Activated B cell treated with CpG ODN at 0.5 μM for 24 hours (primary cell): ENCODE data around the gene PHACTR1. TPM values are rescaled to one million over a fixed set of nuclear protein-coding genes. Genes with fewer than 3 reads are reported as not detected.
"Not testable (repeated sequence)": the region's sequence is repeated elsewhere in the genome, so short reads cannot be mapped to it uniquely, and the experiment has no call there.

Source experiments
- ATAC-seq: fragments of 200-7000 bp; cut with Tn5 transposase; one replicate; pipeline ENCODE4 v1.10.0; 2021; ENCODE audit warnings: low read depth, mild to moderate bottlenecking, moderate library complexity
- CTCF ChIA-PET: fragments of 350-600 bp; sonication (Branson Sonifier 250); formaldehyde crosslinking; loops from one replicate; lab custom pipeline; 2021; ENCODE audit warnings: antibody characterized with exemption; lab: Charles Lee
- POLR2A ChIA-PET: fragments of 350-600 bp; sonication (Branson Sonifier 250); formaldehyde crosslinking; loops from one replicate; lab custom pipeline; 2021; ENCODE audit warnings: antibody characterized with exemption; lab: Charles Lee
- DNase-seq: peaks from one replicate; pipeline ENCODE4 v3.0.0; 2022
- H3K27ac Mint-ChIP-seq: one replicate; pipeline ENCODE4 v1.8.0; 2020; ENCODE audit warnings: mixed read lengths
- H3K27me3 Mint-ChIP-seq: one replicate; pipeline ENCODE4 v1.8.0; 2021; ENCODE audit warnings: mixed read lengths
- H3K36me3 Mint-ChIP-seq: one replicate; pipeline ENCODE4 v1.8.0; 2021; ENCODE audit warnings: low read depth, mixed read lengths
- H3K4me1 Mint-ChIP-seq: one replicate; pipeline ENCODE4 v1.8.0; 2021; ENCODE audit warnings: mixed read lengths
- H3K4me3 Mint-ChIP-seq: one replicate; pipeline ENCODE4 v1.8.0; 2020; ENCODE audit warnings: mild to moderate bottlenecking, mixed read lengths
- H3K9me3 Mint-ChIP-seq: one replicate; pipeline ENCODE4 v1.8.0; 2020; ENCODE audit warnings: mixed read lengths
- intact Hi-C: fragments of 100-400 bp; cut with micrococcal nuclease; formaldehyde crosslinking; loops from one replicate; pipeline ENCODE4 v1.15.1; 2024
- total RNA-seq: library from RNA; stranded (reverse); gene quantifications from 2 replicates; pipeline ENCODE4 v1.2.3, GENCODE V29; 2022
- TF ChIP-seq, protein P1 (sequence below): fragments of 200-600 bp; IDR thresholded peaks from one replicate; pipeline ENCODE4 v1.8.0; 2022; ENCODE audit warnings: antibody characterized with exemption, mild to moderate bottlenecking

The PHACTR1 gene
- total RNA-seq, 1 donor from 2014 or later: 115 TPM

DNA sequence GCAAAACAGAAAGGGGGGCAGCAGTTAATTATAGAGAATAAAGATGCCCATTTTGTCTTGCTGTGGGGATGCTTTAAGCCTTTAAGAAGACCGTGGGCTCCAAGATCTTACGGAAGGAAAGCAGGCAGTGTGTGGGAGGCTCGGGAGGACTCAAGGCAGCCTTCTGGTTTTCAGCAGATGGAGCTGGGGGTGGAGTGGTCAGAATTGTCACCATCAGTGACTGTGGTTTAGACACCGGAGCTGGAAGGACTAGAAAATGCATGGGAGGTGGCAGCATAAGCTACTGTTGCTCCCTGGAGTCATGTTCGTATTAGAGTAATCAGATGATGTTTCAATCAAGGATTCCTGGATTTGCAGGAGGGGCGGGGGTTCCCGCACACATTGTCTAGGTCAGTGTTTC lies 3.7 kb downstream of the PHACTR1 start:
- H3K9me3 Mint-ChIP-seq: no peaks in the 10 kb centered on the region
- no peak overlapping the region for H3K4me3 Mint-ChIP-seq
- no peak overlapping the region for H3K27ac Mint-ChIP-seq
- H3K27me3 Mint-ChIP-seq: peaks cover 14% of the 10 kb centered on the region
- no peaks in the 10 kb centered on the region for H3K36me3 Mint-ChIP-seq
- CTCF ChIA-PET: no interaction called here
- no peaks in the 10 kb centered on the region for H3K4me1 Mint-ChIP-seq
- ATAC-seq: no peak
- TF ChIP-seq, protein P1, sequence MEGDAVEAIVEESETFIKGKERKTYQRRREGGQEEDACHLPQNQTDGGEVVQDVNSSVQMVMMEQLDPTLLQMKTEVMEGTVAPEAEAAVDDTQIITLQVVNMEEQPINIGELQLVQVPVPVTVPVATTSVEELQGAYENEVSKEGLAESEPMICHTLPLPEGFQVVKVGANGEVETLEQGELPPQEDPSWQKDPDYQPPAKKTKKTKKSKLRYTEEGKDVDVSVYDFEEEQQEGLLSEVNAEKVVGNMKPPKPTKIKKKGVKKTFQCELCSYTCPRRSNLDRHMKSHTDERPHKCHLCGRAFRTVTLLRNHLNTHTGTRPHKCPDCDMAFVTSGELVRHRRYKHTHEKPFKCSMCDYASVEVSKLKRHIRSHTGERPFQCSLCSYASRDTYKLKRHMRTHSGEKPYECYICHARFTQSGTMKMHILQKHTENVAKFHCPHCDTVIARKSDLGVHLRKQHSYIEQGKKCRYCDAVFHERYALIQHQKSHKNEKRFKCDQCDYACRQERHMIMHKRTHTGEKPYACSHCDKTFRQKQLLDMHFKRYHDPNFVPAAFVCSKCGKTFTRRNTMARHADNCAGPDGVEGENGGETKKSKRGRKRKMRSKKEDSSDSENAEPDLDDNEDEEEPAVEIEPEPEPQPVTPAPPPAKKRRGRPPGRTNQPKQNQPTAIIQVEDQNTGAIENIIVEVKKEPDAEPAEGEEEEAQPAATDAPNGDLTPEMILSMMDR: no peak
- no peak for DNase-seq
- intact Hi-C loops: no loop called here
- POLR2A ChIA-PET: no interaction called here

DNA sequence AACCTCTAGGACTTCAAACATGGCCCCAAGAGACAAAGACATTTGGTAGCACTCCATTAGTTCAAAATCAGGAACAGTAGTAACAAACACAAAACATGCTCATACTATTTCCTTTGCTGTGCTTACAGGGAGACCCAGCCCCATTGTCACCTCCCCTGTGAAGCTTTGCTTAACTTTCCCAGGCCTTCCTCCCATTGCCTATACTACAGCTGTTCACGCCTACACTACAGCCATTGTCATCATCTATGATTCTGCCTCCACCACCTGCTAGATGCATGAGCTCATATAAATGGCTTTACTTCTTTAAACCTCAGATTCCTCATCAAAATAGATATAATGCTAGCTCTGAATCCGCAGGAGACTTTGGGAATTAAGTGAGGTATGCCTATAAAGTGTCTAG lies 8.7 kb downstream of the PHACTR1 start:
- TF ChIP-seq, protein P1: no peak
- ChIA-PET POLR2A (no interaction called here), CTCF (no interaction called here)
- intact Hi-C loops: no loop called here
- Mint-ChIP-seq H3K36me3 (no peaks in the 10 kb centered on the region), H3K27ac (no peak overlapping the region), H3K9me3 (no peaks in the 10 kb centered on the region), H3K27me3 (peaks cover 11% of the 10 kb centered on the region), H3K4me3 (no peak overlapping the region), H3K4me1 (no peaks in the 10 kb centered on the region)
- DNase-seq (no peak), ATAC-seq (no peak)

DNA sequence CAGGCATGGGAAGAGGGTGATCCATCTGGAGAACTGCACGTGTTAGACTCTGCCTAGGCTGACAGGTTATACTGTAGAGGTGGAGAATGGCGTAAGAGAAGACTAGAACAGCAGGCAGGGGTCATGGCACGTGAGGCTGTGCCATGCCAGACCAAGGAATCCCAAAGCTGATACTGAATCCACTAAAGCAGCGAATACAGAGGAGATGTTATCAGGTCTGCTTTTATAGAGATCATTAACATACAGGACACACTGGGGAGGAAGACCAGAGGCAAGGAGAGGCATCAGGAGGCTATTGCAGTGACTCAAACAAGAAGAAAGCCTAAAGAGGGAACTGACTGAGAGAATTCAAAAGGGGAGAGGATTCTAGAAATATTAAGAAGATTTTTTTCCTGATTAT lies 12.9 kb downstream of the PHACTR1 start:
- no peak for DNase-seq
- H3K36me3 Mint-ChIP-seq: no peaks in the 10 kb centered on the region
- no peak for ATAC-seq
- ChIA-PET POLR2A (no interaction called here), CTCF (no interaction called here)
- TF ChIP-seq, protein P1: no peak
- no peak overlapping the region for H3K4me3 Mint-ChIP-seq
- no peaks in the 10 kb centered on the region for H3K4me1 Mint-ChIP-seq
- intact Hi-C loops: no loop called here
- H3K9me3 Mint-ChIP-seq: peaks cover 2% of the 10 kb centered on the region
- no peak overlapping the region for H3K27ac Mint-ChIP-seq
- peaks cover 11% of the 10 kb centered on the region for H3K27me3 Mint-ChIP-seq

DNA sequence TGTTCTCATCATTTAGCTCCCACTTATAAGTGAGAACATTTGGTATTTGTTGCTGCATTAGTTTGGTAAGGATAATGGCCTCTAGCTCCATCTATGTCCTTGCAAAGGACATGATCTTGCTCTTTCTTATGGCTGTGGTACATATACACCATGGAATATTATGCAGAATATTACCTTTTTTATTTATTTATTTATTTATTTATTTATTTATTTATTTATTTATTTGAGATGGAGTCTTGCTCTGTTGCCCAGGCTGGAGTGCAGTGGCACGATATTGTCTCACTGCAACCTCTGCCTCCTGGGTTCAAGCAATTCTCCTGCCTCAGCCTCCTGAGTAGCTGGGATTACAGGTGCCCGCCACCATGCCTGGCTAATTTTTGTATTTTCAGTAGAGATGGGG lies 14.2 kb downstream of the PHACTR1 start:
- ATAC-seq, H3K36me3 Mint-ChIP-seq, H3K4me3 Mint-ChIP-seq, H3K9me3 Mint-ChIP-seq, H3K4me1 Mint-ChIP-seq, intact Hi-C loops, CTCF ChIA-PET, H3K27ac Mint-ChIP-seq, POLR2A ChIA-PET, DNase-seq: not testable (repeated sequence)
- peaks cover 11% of the 10 kb centered on the region for H3K27me3 Mint-ChIP-seq

DNA sequence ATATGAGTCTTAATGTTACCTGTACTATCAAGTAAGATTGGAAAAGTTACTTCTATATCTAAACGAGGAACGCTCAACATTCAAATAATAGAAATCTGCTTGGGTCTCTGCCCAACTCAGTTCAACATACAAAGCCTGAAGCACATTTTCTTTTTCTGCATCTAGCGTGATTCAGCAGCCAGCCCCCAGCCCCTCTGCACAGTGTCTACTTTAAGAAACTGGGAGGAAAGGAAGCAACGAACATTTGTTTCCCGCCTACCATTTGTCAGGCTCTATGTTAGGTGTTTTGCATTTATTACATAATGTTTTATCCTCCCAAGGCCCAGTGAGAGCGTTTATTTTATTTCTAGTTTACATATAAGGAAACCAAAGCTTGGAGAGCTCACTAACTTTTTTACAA lies 17.3 kb downstream of the PHACTR1 start:
- H3K27ac Mint-ChIP-seq: no peak overlapping the region
- H3K36me3 Mint-ChIP-seq: no peaks in the 10 kb centered on the region
- ATAC-seq (no peak), DNase-seq (no peak)
- intact Hi-C loops: no loop called here
- ChIA-PET CTCF (no interaction called here), POLR2A (no interaction called here)
- peaks cover 1% of the 10 kb centered on the region for H3K27me3 Mint-ChIP-seq
- H3K4me3 Mint-ChIP-seq: no peak overlapping the region
- TF ChIP-seq, protein P1: no peak
- no peaks in the 10 kb centered on the region for H3K4me1 Mint-ChIP-seq
- H3K9me3 Mint-ChIP-seq: peaks cover 9% of the 10 kb centered on the region

DNA sequence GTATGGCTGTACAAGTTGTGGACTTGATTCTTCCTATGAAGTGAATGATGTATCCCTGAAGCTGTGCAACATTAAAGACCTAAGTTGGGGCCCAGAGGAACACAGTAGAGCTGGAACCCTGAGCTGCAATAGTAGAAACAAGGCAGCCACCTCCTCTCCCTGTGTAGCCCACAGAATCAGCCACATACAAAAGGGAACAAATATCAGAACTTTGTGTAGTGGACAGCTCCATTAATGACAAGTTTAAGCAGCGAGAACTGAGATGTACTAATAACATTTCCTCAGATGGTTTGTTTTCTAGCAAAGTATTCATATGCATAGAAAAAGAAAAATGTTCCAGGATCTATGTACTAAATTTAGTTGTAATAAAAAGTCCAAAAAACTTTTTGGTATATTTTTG lies 19.2 kb downstream of the PHACTR1 start:
- DNase-seq (no peak), ATAC-seq (no peak)
- ChIA-PET CTCF (no interaction called here), POLR2A (no interaction called here)
- no peak overlapping the region for H3K4me3 Mint-ChIP-seq
- H3K4me1 Mint-ChIP-seq: no peaks in the 10 kb centered on the region
- TF ChIP-seq, protein P1: no peak
- H3K27me3 Mint-ChIP-seq: peaks cover 7% of the 10 kb centered on the region
- intact Hi-C loops: no loop called here
- no peaks in the 10 kb centered on the region for H3K36me3 Mint-ChIP-seq
- H3K9me3 Mint-ChIP-seq: peaks cover 9% of the 10 kb centered on the region
- H3K27ac Mint-ChIP-seq: no peak overlapping the region
